IPS-18a (cell line): ENCODE measurements around the gene EEF1AKMT2.
"Not testable (repeated sequence)": the region's sequence is repeated elsewhere in the genome, so short reads cannot be mapped to it uniquely, and the experiment has no call there.

Source experiments
- H3K27ac ChIP-seq: one replicate; pipeline ENCODE4 v1.5.1; 2013; ENCODE audit warnings: low read length
- H3K27me3 ChIP-seq: one replicate; pipeline ENCODE4 v1.6.1; 2013; ENCODE audit warnings: mild to moderate bottlenecking, low read length; ENCODE audit not compliant: control insufficient read depth, insufficient read depth
- H3K36me3 ChIP-seq: one replicate; pipeline ENCODE4 v1.6.1; 2013; ENCODE audit warnings: low read depth, low read length; ENCODE audit not compliant: control insufficient read depth
- H3K4me1 ChIP-seq: one replicate; pipeline ENCODE4 v1.6.1; 2013; ENCODE audit warnings: low read depth, low read length; ENCODE audit not compliant: control insufficient read depth
- H3K4me3 ChIP-seq: one replicate; pipeline ENCODE4 v1.5.1; 2013; ENCODE audit warnings: low read length
- H3K9ac ChIP-seq: one replicate; pipeline ENCODE4 v1.6.1; 2013; ENCODE audit warnings: mild to moderate bottlenecking, low read length, moderate library complexity
- H3K9me3 ChIP-seq: one replicate; pipeline ENCODE4 v1.6.1; 2013; ENCODE audit warnings: low read depth, low read length; ENCODE audit not compliant: control insufficient read depth

EEF1AKMT2 gene

DNA sequence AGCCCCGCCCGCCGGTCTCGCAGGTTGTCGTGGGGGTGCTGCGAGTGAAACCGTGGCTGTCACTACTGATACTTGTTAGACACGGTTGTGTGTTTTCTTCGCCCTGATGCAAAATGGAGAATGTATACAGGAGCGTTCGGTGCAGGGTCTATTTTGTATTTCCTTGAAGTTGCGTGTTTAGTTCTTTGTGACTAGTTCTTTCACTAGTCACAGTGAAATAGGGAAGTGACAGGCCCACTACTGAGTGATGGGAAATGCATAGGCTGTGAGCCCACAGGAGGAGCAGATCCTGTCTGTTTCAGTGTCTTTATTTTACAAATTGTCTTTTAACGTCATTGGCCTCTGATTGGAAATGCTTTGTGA, 10.6 kb upstream of the EEF1AKMT2 start:
- Histone ChIP-seq H3K9ac (peak overlapping the region; percentile 95), H3K4me1 (peaks cover 5% of the 10 kb centered on the region), H3K4me3 (peak overlapping the region; percentile 93), H3K27me3 (no peaks in the 10 kb centered on the region), H3K9me3 (no peaks in the 10 kb centered on the region), H3K27ac (peak overlapping the region; percentile 64), H3K36me3 (no peaks in the 10 kb centered on the region)

DNA sequence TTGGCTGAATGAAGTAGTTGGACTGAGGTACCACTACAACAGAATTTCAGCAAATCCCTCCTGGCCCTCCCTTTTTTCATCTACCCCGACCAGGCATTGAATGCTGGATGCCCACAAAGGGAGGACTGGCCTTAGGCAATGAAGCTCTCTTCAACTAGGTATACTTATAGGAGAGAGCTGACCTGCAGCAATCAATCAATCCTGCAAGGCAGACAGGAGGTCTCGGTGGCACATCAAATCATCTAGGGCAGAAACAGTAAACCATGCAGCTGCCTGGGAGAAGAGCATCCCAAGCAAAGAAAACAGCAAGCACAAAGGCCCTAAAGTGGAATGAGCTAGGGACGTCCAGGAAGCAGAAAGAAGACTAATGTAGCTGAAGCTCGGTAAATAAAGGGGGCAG, 7.5 kb upstream of the EEF1AKMT2 start:
- Histone ChIP-seq H3K27ac (no peak overlapping the region), H3K9me3 (no peaks in the 10 kb centered on the region), H3K4me3 (no peak overlapping the region), H3K9ac (no peak overlapping the region), H3K27me3 (no peaks in the 10 kb centered on the region), H3K36me3 (no peaks in the 10 kb centered on the region), H3K4me1 (peaks cover 5% of the 10 kb centered on the region)

DNA sequence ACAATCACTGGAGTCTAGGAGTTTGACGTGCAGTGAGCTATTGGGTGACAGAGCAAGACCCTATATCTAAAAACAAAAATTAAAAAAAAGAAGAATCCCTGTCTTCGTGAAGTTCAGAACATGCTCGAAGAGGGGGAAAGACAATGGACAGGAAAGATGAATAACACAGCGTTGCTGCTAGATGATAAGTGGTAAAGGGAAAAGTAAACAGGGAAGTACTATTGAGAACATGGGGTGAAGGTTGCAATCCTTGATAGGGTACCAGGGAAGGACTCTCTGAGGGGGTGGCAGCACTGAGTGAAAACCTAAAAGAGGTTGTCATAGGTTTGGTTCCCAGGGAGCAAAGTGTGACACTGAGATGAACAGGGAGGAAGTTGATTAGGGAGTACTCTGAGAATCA, 7.1 kb upstream of the EEF1AKMT2 start:
- Histone ChIP-seq H3K4me1 (peaks cover 5% of the 10 kb centered on the region), H3K9ac (no peak overlapping the region), H3K4me3 (no peak overlapping the region), H3K27me3 (no peaks in the 10 kb centered on the region), H3K27ac (no peak overlapping the region), H3K36me3 (no peaks in the 10 kb centered on the region), H3K9me3 (no peaks in the 10 kb centered on the region)

DNA sequence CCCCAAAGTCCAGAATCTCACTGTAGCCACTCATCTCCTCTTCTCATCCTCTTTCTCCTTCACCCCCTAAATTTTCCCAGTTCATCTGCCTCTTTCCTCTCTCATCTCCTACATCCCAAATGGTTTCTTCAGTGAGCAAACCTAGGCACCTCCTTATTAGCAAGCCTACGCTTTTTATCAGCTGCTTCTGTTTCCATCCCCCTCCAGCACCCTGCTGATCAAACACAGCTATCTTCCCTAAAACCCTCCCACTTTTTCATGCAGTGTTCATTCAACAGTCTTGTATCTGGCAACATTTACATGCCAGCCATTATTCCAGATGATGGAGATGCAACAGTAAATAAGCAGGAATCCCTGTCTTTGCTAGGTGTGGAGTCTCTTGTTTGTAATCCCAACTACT, 6.7 kb upstream of the EEF1AKMT2 start:
- H3K9ac ChIP-seq = no peak overlapping the region
- no peaks in the 10 kb centered on the region for H3K36me3 ChIP-seq
- no peak overlapping the region for H3K27ac ChIP-seq
- H3K27me3 ChIP-seq = no peaks in the 10 kb centered on the region
- peaks cover 5% of the 10 kb centered on the region for H3K4me1 ChIP-seq
- H3K4me3 ChIP-seq = no peak overlapping the region
- no peaks in the 10 kb centered on the region for H3K9me3 ChIP-seq

DNA sequence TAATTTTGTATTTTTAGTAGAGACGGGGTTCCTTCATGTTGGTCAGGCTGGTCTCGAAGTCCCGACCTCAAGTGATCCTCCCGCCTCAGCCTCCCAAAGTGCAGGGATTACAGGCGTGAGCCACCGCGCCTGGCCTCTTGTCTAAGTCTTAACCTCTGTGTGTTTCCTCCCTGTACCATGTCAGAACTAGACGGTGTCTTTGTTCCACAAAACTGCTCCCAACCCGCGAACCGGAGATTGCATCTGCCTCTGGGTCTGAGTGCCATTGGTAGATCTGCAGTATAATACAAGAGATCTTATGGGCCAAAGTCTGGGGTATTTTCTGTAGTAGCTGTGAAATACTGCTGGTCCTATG, 1.3 kb upstream of the EEF1AKMT2 start:
- Histone ChIP-seq H3K27me3 (peaks cover 4% of the 10 kb centered on the region), H3K4me3 (no peak overlapping the region), H3K9me3 (no peaks in the 10 kb centered on the region), H3K36me3 (peaks cover 7% of the 10 kb centered on the region), H3K27ac (no peak overlapping the region), H3K9ac (no peak overlapping the region), H3K4me1 (no peaks in the 10 kb centered on the region)

DNA sequence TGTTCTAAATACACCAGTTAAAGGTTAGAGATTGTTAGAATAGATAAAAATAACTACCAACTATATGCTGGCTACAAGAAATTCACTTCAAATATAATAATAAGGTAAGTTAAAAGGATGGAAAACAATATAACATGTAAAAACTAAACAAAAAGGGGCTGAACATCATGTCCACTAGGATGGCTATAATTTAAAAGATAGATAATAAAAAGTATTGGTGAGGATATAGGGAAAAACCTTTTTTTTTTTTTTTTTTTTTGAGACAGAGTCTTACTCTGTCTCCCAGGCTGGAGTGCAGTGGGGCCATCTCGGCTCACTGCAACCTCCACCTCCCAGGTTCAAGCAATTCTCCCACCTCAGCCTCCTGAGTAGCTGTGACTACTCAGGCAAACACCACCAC, 8.8 kb downstream of the EEF1AKMT2 start:
- H3K4me3 ChIP-seq, H3K27me3 ChIP-seq, H3K4me1 ChIP-seq, H3K27ac ChIP-seq, H3K9me3 ChIP-seq, H3K9ac ChIP-seq: not testable (repeated sequence)
- H3K36me3 ChIP-seq = peaks cover 31% of the 10 kb centered on the region

DNA sequence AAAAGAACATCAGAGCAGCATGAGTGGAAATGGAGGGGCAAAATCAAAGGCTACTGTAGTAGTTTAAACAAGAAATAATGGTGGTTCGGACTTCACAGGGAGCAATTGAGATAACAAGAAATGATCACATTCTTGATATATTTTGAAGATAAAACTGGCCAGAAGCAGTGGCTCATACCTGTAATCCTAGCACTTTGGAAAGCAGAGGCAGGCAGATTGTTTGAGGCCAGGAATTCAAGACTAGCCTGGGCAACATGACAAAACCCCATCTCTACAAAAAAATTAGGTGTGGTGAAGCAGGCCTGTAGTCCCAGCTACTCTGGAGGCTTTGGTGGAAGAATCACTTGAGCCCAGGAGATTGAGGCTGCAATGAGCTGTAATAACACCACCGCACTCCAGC, 22.9 kb downstream of the EEF1AKMT2 start:
- no peak overlapping the region for H3K27ac ChIP-seq
- no peaks in the 10 kb centered on the region for H3K9me3 ChIP-seq
- no peaks in the 10 kb centered on the region for H3K4me1 ChIP-seq
- H3K4me3 ChIP-seq = no peak overlapping the region
- peaks cover 9% of the 10 kb centered on the region for H3K36me3 ChIP-seq
- H3K9ac ChIP-seq = no peak overlapping the region
- H3K27me3 ChIP-seq = no peaks in the 10 kb centered on the region

DNA sequence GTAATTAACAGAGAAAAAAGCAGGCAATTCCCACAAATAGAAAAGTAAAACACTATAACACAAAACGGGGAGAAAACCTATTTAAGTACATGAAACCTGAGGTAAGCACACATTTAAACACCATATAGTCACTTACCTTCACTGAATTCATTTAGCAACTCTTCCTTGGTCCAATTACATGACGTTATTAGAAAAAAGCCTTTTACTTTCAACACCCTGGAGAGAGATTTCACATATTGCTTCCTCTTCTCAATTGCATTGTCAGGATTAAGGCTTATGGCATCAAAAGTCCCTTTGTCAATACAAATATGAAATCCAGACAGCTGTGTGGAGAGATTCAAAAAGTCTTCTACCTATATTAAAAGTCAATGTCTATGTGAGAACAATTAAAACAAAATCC, 26.4 kb downstream of the EEF1AKMT2 start:
- Histone ChIP-seq H3K27me3 (no peaks in the 10 kb centered on the region), H3K27ac (no peak overlapping the region), H3K36me3 (peaks cover 21% of the 10 kb centered on the region), H3K9me3 (no peaks in the 10 kb centered on the region), H3K4me1 (no peaks in the 10 kb centered on the region), H3K4me3 (no peak overlapping the region), H3K9ac (no peak overlapping the region)

DNA sequence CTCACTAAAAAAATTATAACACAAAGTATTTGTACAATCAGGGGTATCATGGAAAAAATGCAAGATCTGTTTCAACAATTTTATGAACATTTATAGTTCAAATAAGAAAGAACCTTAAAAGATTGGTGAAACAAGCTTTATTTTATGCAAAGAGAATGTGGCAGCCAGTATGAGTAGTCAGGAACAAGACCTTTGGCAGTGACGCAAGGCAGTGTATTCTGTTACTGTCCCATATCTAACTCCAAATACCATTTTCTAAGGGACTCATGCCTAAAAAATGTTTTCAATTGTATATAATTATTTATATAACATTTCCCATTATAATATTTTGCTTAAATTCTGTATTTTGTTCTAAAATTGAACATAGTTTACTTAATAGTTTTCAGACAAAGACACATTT, 28.4 kb downstream of the EEF1AKMT2 start:
- Histone ChIP-seq H3K9ac (no peak overlapping the region), H3K4me3 (no peak overlapping the region)

DNA sequence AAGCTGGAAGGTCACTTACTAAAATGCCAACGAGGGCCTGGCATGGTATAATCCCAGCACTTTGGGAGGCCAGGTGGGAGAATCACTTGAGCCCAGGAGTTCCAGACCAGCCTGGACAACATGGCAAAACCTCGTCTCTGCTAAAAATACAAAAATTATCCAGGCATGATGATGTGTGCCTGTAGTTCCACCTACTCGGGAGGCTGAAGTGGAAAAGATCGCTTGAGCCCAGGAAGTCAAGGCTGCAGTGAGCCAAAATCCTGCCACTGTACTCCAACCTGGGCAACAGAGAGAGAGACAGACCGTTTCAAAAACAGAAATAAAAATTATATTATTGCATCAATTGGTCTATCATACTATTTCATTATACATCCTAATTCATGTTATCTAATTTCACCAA, 29.4 kb downstream of the EEF1AKMT2 start:
- Histone ChIP-seq H3K9ac (no peak overlapping the region), H3K27ac (no peak overlapping the region), H3K4me3 (no peak overlapping the region), H3K27me3 (no peaks in the 10 kb centered on the region), H3K9me3 (no peaks in the 10 kb centered on the region), H3K4me1 (peaks cover 3% of the 10 kb centered on the region), H3K36me3 (peaks cover 29% of the 10 kb centered on the region)

More for the DNA sequence above, 28.4 kb downstream of the EEF1AKMT2 start:
- H3K36me3 ChIP-seq = peaks cover 29% of the 10 kb centered on the region
- H3K4me1 ChIP-seq = no peaks in the 10 kb centered on the region
- no peaks in the 10 kb centered on the region for H3K9me3 ChIP-seq
- H3K27ac ChIP-seq = no peak overlapping the region
- H3K27me3 ChIP-seq = no peaks in the 10 kb centered on the region

DNA sequence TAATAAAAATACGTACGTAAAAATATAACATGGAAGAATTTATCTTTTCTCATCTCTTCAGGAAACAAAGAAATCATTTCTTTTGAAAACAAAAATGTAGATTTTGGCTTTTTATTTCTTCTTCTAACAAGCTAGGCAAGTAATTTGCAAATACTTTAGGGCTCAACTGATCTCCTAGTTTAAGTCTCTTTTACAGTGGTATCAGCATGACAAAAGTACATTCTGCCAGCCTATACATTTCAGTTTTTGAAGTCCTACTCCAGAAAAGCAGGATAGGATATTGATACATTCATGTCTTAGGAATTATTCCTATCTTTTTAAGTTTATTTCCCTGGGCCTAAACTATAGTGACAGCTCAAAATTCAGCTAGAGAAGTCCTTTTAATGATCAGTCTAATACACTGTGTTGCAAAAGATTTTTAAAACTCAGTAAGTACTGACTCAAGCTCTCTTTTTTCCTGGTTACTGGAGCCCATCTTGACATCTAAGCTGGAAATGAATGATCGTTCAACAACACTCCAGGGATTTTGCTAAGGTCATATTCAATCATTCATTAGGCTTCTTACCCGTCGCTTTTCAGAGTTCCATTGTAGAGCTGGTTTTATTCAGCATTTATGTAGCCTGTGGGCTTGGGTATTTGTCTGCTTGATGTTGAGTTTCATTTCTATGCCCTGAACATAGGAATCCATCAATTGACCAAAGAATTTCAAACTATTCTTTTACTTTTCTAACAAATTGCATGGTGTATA, 35.4 kb downstream of the EEF1AKMT2 start:
- Histone ChIP-seq H3K36me3 (peaks cover 21% of the 10 kb centered on the region), H3K4me3 (peak overlapping the region; percentile 3), H3K27ac (no peak overlapping the region)

DNA sequence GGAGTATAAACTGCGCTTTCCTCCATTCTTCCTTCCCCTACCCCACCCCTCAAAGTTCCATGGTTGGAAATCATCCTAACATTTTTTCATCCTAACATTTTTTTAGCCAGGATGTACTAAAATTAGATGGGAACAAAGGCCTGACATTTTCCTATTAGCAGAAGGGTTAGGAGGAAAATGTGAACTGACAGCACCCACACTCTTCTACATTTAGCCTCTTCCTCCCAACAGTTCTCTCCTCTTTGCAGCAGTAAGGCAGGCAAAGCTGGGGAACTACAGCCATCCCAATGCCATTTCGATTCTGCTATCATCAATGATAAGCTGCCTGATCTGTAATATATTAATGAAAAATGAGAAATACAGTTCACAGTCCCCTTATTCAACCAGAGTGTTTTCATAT, 36.1 kb downstream of the EEF1AKMT2 start:
- Histone ChIP-seq H3K4me1 (peaks cover 19% of the 10 kb centered on the region), H3K27ac (no peak overlapping the region), H3K4me3 (no peak overlapping the region), H3K9me3 (no peaks in the 10 kb centered on the region), H3K9ac (peak overlapping the region; percentile 15), H3K27me3 (no peaks in the 10 kb centered on the region), H3K36me3 (peaks cover 14% of the 10 kb centered on the region)

More for the DNA sequence above, 35.4 kb downstream of the EEF1AKMT2 start:
- Histone ChIP-seq H3K9me3 (no peaks in the 10 kb centered on the region), H3K27me3 (no peaks in the 10 kb centered on the region), H3K4me1 (peaks cover 19% of the 10 kb centered on the region), H3K9ac (peak overlapping the region; percentile 15)
